Common myeloid progenitor, CD34-positive (primary cell): Measurements from ENCODE around the gene TBC1D8.

Source experiments
- CTCF ChIA-PET: fragments of 350-600 bp; sonication (Branson Sonifier 250); formaldehyde crosslinking; loops from one replicate; lab custom pipeline; 2021; ENCODE audit warnings: antibody characterized with exemption; lab: Charles Lee
- POLR2A ChIA-PET: fragments of 350-600 bp; sonication (Branson Sonifier 250); formaldehyde crosslinking; loops from one replicate; lab custom pipeline; 2021; ENCODE audit warnings: antibody characterized with exemption; lab: Charles Lee
- DNase-seq, 3 donors: peaks; one replicate each; pipeline versions ENCODE4 v3.0.0 to v3.0.0-alpha.2; 2013
- H3K27ac ChIP-seq, 2 experiments: 1 replicate in 1 of 2; 2 replicates in 1 of 2; pipeline ENCODE4 v1.7.0; 2013; ENCODE audit warnings: inconsistent platforms in 2 of 2, low read length in 2 of 2, mild to moderate bottlenecking in 2 of 2, low read depth in 1 of 2, moderate library complexity in 1 of 2; ENCODE audit not compliant: severe bottlenecking in 2 of 2, insufficient read depth in 1 of 2, poor library complexity in 1 of 2
- H3K27me3 ChIP-seq, 5 experiments: replicated peaks in 2 of 5; 1 replicate in 3 of 5; 2 replicates in 2 of 5; pipeline versions ENCODE4 v1.6.1 to v1.7.0; 2013; ENCODE audit warnings: low read length in 4 of 5, mild to moderate bottlenecking in 2 of 5, moderate library complexity in 2 of 5, inconsistent platforms in 1 of 5; ENCODE audit not compliant: insufficient read depth in 5 of 5, control insufficient read depth in 4 of 5
- H3K36me3 ChIP-seq, 4 experiments: 1 replicate in 2 of 4; 2 replicates in 2 of 4; pipeline versions ENCODE4 v1.6.1 to v1.7.0; 2013; ENCODE audit warnings: low read length in 3 of 4, control low read depth in 1 of 4, mild to moderate bottlenecking in 1 of 4; ENCODE audit not compliant: control insufficient read depth in 4 of 4, insufficient read depth in 4 of 4
- H3K4me1 ChIP-seq, 4 experiments: 1 replicate in 3 of 4; 2 replicates in 1 of 4; pipeline versions ENCODE4 v1.6.1 to v1.7.1; 2013; ENCODE audit warnings: low read length in 3 of 4, mild to moderate bottlenecking in 3 of 4, control low read depth in 1 of 4, inconsistent platforms in 1 of 4, moderate library complexity in 1 of 4; ENCODE audit not compliant: control insufficient read depth in 4 of 4, insufficient read depth in 4 of 4; ENCODE audit errors: control extremely low read depth in 1 of 4
- H3K4me3 ChIP-seq, 7 experiments: 1 replicate in 4 of 7; 2 replicates in 3 of 7; pipeline versions ENCODE4 v1.5.1 to v1.7.0; 2013; ENCODE audit warnings: mild to moderate bottlenecking in 7 of 7, low read length in 6 of 7, moderate library complexity in 6 of 7, inconsistent platforms in 2 of 7, low read depth in 2 of 7, control low read depth in 1 of 7; ENCODE audit not compliant: insufficient read depth in 4 of 7, control insufficient read depth in 1 of 7; ENCODE audit errors: extremely low read depth in 1 of 7
- H3K9me3 ChIP-seq, 5 experiments: 1 replicate in 4 of 5; 2 replicates in 1 of 5; pipeline versions ENCODE4 v1.6.1 to v1.7.1; 2013; ENCODE audit warnings: low read length in 4 of 5, mild to moderate bottlenecking in 2 of 5, inconsistent platforms in 1 of 5, low read depth in 1 of 5, moderate library complexity in 1 of 5; ENCODE audit not compliant: control insufficient read depth in 4 of 5, insufficient read depth in 2 of 5; ENCODE audit errors: control extremely low read depth in 1 of 5
- WGBS: methylation state at CpG from one replicate; pipeline ENCODE4 v1.1.5; 2013; ENCODE audit not compliant: insufficient coverage; 5-methylcytosine and 5-hydroxymethylcytosine counted together

The TBC1D8 gene

GRCh38 chr2:101004620-101005325, 146.4 kb downstream of the TBC1D8 start:
- peaks cover 12 to 26% (median 19%) of the 10 kb centered on the region in 4 experiments for H3K4me1 ChIP-seq
- ChIA-PET POLR2A (no interaction called here), CTCF (interaction anchor here (0.8 to 2.5 kb wide), 4 partner anchors 8 to 433 kb away, joined by 3 to 13 read pairs (median 3); no protein-coding TSS in a partner anchor)

DNA sequence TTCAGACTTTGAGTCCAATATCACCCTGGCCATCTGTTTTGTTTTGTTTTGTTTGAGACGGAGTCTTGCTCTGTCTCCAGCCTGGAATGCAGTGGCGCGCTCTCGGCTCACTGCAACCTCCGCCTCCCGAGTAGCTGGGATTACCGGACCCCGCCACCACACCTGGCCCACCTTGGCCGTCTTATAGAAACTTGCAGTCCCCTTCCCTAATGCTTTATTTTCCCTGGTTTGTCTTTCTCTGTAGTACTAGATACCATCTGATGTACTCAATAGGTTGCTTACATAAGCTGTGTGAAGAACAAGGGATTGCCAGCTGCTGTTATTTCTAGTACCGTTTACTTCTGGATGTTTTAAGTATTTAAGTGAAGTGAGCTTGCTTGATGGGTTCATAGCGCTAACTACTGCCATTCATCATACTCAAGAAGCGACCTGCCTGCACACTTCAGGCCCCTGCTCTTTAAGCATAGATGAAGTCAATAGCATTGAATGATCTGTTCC, 147.9 kb downstream of the TBC1D8 start:
- Histone ChIP-seq H3K36me3 (peaks cover 18 to 56% (median 43%) of the 10 kb centered on the region in 4 experiments), H3K27ac (peak overlapping the region; percentile 89 to 95), H3K9me3 (no peaks in the 10 kb centered on the region), H3K27me3 (peaks cover 0 to 2% (median 0%) of the 10 kb centered on the region in 5 experiments), H3K4me3 (peak overlapping the region in 6 of 7 experiments; percentile 92 to 98 (median 97)), H3K4me1 (peaks cover 12 to 26% (median 19%) of the 10 kb centered on the region in 4 experiments)
- ChIA-PET POLR2A (no interaction called here), CTCF (interaction anchor here (1.1 to 2.5 kb wide), 4 partner anchors 9 to 249 kb away, joined by 3 to 13 read pairs (median 4); no protein-coding TSS in a partner anchor)
- WGBS = 72% methylated on average over 11 of the region's 12 CpGs
- no peak for DNase-seq

More at GRCh38 chr2:101004620-101005325, 146.4 kb downstream of the TBC1D8 start:
- peak overlapping the region in 1 of 2 experiments; percentile 95 for H3K27ac ChIP-seq
- H3K27me3 ChIP-seq = no peaks in the 10 kb centered on the region
- H3K9me3 ChIP-seq = no peaks in the 10 kb centered on the region
- no peak for DNase-seq
- peaks cover 18 to 64% (median 48%) of the 10 kb centered on the region in 4 experiments for H3K36me3 ChIP-seq
- 96% methylated on average over 8 of the region's 12 CpGs for WGBS
- H3K4me3 ChIP-seq = peak overlapping the region in 1 of 7 experiments; percentile 98

GRCh38 chr2:101002562-101003277, 148.5 kb downstream of the TBC1D8 start:
- peak overlapping the region; percentile 89 to 95 for H3K27ac ChIP-seq
- ChIA-PET CTCF (interaction anchor here (1.1 to 2.5 kb wide), 4 partner anchors 10 to 249 kb away, joined by 3 to 13 read pairs (median 4); no protein-coding TSS in a partner anchor), POLR2A (no interaction called here)
- peaks cover 12 to 26% (median 19%) of the 10 kb centered on the region in 4 experiments for H3K4me1 ChIP-seq
- WGBS = under 1% methylated on average over 19 of the region's 26 CpGs
- H3K9me3 ChIP-seq = no peaks in the 10 kb centered on the region
- no peak for DNase-seq
- peak overlapping the region; percentile 92 to 98 (median 97) for H3K4me3 ChIP-seq
- peaks cover 18 to 50% (median 40%) of the 10 kb centered on the region in 4 experiments for H3K36me3 ChIP-seq
- peaks cover 0 to 2% (median 0%) of the 10 kb centered on the region in 5 experiments for H3K27me3 ChIP-seq

DNA sequence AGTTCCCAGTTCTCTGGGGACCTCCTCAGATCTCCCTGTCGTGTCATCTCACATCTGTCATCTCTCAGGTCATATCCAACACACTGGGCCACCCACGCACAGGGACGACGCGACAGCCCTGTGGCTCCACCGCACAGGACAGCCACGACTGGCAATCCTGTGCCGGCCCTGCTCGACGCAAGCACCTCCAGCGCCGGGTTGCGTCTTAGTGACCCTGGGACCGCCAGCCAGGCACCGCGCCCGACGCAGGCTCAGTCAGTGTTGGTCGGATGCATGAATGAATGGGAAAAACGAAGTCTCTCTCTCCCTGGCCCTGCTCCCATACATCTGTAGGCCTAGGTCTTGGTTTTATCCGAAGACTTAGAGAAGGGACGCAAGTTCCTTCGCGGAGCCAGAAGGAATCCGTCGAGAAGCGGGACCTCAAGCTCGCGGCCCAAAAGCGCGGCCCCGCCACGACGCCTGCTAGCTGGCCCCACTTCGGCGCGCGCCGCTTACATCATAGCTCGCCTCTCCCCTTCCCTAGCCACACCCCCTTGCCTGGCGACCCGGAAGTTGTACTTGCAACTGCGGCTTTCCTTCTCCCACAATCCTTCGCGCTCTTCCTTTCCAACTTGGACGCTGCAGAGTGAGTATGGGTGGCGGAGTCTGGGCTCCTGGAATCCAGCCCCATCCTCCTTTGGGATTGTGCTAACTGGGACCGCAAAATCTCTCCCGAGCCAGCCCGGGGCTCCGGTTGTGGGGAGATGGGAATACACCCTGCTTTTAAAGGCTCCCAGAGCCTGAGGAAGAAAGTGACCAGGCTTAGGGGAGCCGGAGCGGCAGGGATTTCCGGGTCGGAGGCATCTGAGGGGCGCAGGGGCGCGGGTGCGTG, 149.3 kb downstream of the TBC1D8 start, which contains the start of gene RPL31:
Gene RPL31, plus strand, starts transcription at position 599 of the 871 bp plus-strand sequence. CDS start 413 bp downstream, outside the sequence.
- POLR2A ChIA-PET = no interaction called here
- Histone ChIP-seq H3K4me1 (peaks cover 12 to 26% (median 19%) of the 10 kb centered on the region in 4 experiments), H3K9me3 (no peaks in the 10 kb centered on the region), H3K27ac (peak within 1 kb of the TSS; percentile 89 to 95), H3K27me3 (peaks cover 0 to 2% (median 0%) of the 10 kb centered on the region in 5 experiments), H3K36me3 (peaks cover 12 to 42% (median 32%) of the 10 kb centered on the region in 4 experiments), H3K4me3 (peak within 1 kb of the TSS; percentile 92 to 98 (median 97))
- CTCF ChIA-PET = interaction anchor here (0.6 to 2.5 kb wide), 5 partner anchors 11 to 250 kb away, joined by 3 to 13 read pairs (median 4); no protein-coding TSS in a partner anchor
- WGBS = 11% methylated on average over 49 of the region's 59 CpGs
- peak; percentile 97 to 99 (median 99) for DNase-seq

DNA sequence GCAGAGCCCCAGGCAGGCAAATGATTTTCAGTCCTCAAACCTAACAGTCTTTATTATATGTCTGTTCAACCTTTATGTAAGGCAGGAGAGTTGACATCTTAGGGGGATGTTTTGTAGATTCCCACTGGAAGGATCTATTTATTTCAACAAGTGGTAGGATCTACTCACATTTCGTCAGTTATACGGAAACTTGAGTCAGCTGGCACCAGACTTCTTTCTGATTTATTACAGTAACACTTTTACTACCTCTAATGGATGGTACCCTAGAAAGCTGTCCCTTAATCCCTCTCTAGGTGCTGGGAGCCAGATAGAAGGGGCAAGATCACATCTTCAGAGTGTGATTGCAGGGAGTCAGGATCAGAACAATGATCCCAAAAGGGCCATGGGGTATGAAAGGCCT, 151.2 kb downstream of the TBC1D8 start:
- DNase-seq = no peak
- no CpG with 5 or more reads among the region's 2 CpGs for WGBS
- H3K36me3 ChIP-seq = peaks cover 5 to 23% (median 15%) of the 10 kb centered on the region in 4 experiments
- POLR2A ChIA-PET = no interaction called here
- CTCF ChIA-PET = no interaction called here
- H3K4me3 ChIP-seq = no peak overlapping the region
- H3K4me1 ChIP-seq = peaks cover 12 to 26% (median 19%) of the 10 kb centered on the region in 4 experiments
- H3K27ac ChIP-seq = no peak overlapping the region
- H3K27me3 ChIP-seq = peaks cover 0 to 2% (median 0%) of the 10 kb centered on the region in 5 experiments
- H3K9me3 ChIP-seq = no peaks in the 10 kb centered on the region

DNA sequence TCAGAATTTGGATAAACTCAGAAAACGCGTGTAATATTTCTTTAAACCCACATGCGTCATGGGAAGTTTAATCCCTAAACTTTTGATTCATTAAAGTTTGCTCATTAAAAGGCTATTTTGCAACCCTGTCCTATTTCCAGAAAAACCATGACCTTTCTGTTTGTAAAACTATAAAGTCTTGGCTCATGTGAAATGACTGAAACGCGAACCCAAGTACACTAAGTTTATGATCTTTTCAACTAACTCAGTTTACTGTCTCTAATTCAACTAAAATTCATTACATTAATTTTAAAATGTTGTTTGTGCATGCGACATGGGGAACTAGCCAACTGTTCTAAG, 153.0 kb downstream of the TBC1D8 start:
- H3K27ac ChIP-seq = no peak overlapping the region
- POLR2A ChIA-PET = no interaction called here
- CTCF ChIA-PET = interaction anchor here (0.9 kb wide), 1 partner anchor 39 kb away, joined by 3 read pairs; no protein-coding TSS in a partner anchor
- H3K4me1 ChIP-seq = peaks cover 5 to 12% (median 9%) of the 10 kb centered on the region in 4 experiments
- no peak for DNase-seq
- H3K27me3 ChIP-seq = peaks cover 0 to 2% (median 0%) of the 10 kb centered on the region in 5 experiments
- no peak overlapping the region for H3K4me3 ChIP-seq
- H3K36me3 ChIP-seq = peaks cover 0 to 5% (median 0%) of the 10 kb centered on the region in 4 experiments
- 100% methylated on average over 3 of the region's 6 CpGs for WGBS
- H3K9me3 ChIP-seq = no peaks in the 10 kb centered on the region
